ENCODE measurements around the gene IMPDH2.

Gene IMPDH2

DNA sequence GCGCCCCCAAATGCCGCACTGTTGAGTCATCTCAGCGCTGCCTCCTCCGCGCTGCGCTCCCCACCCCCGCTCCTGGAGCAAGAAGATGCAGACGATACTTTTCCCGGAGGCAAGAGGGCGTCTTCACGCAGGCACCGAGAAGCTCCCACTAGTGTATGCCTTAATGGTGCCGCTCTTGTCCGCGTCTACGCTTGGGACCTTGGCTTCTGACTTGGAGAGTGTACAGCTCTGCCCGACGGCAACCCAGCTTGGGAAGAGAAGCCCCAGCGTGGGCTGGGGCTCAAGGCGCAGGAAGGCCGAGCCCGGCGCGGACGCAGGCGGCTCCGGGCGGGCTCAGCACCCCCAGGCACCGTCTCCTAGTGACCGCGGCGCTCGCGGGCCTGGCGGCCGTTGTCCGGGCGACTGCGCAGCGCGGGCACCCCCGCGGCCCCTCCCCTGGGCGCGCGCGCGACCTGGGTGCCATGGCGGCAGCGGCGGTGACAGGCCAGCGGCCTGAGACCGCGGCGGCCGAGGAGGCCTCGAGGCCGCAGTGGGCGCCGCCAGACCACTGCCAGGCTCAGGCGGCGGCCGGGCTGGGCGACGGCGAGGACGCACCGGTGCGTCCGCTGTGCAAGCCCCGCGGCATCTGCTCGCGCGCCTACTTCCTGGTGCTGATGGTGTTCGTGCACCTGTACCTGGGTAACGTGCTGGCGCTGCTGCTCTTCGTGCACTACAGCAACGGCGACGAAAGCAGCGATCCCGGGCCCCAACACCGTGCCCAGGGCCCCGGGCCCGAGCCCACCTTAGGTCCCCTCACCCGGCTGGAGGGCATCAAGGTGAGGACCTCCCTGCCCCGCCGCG is 39.2 kb downstream of the IMPDH2 start, which contains the start of gene P4HTM:
Gene P4HTM, plus strand, starts transcription at position 446 of the 840 bp plus-strand sequence. Its CDS starts 16 bp downstream, at position 462.
- Histone ChIP-seq H3K4me2 (ENCODE audit: low read length) (peak within 1 kb of the TSS; percentile 96), H3K9me3 (ENCODE audit: control insufficient read depth, insufficient read depth, low read length) (no peaks in the 10 kb centered on the region), H3K9me2 (replicated peaks; ENCODE audit: control insufficient read depth, low read length) (no peaks in the 10 kb centered on the region), H3K4me3 (ENCODE audit: low read length) (peak within 1 kb of the TSS; percentile 88), H4K20me1 (ENCODE audit: control insufficient read depth, insufficient read depth, low read depth, low read length) (no peaks in the 10 kb centered on the region), H3K4me1 (ENCODE audit: control insufficient read depth, low read length) (peaks cover 29% of the 10 kb centered on the region), H3K79me2 (ENCODE audit: control insufficient read depth, low read length) (peaks cover 37% of the 10 kb centered on the region), H3K36me3 (ENCODE audit: control insufficient read depth, low read length) (peaks cover 39% of the 10 kb centered on the region), H3K27me3 (ENCODE audit: control insufficient read depth, low read length) (no peaks in the 10 kb centered on the region), H3F3A (ENCODE audit: control insufficient read depth, insufficient read depth) (peaks cover 15% of the 10 kb centered on the region), H3K27ac (ENCODE audit: low read depth, low read length) (peak within 1 kb of the TSS; percentile 37)
- no peak for TF ChIP-seq EZH2phosphoT487 (IDR thresholded peaks at IDR 0.05; ENCODE audit: borderline replicate concordance, low read length)
- TF ChIP-seq, protein P1, sequence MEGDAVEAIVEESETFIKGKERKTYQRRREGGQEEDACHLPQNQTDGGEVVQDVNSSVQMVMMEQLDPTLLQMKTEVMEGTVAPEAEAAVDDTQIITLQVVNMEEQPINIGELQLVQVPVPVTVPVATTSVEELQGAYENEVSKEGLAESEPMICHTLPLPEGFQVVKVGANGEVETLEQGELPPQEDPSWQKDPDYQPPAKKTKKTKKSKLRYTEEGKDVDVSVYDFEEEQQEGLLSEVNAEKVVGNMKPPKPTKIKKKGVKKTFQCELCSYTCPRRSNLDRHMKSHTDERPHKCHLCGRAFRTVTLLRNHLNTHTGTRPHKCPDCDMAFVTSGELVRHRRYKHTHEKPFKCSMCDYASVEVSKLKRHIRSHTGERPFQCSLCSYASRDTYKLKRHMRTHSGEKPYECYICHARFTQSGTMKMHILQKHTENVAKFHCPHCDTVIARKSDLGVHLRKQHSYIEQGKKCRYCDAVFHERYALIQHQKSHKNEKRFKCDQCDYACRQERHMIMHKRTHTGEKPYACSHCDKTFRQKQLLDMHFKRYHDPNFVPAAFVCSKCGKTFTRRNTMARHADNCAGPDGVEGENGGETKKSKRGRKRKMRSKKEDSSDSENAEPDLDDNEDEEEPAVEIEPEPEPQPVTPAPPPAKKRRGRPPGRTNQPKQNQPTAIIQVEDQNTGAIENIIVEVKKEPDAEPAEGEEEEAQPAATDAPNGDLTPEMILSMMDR (IDR thresholded peaks at IDR 0.05; ENCODE audit: low read depth, low read length, poor library complexity, severe bottlenecking), result peak; percentile 53

DNA sequence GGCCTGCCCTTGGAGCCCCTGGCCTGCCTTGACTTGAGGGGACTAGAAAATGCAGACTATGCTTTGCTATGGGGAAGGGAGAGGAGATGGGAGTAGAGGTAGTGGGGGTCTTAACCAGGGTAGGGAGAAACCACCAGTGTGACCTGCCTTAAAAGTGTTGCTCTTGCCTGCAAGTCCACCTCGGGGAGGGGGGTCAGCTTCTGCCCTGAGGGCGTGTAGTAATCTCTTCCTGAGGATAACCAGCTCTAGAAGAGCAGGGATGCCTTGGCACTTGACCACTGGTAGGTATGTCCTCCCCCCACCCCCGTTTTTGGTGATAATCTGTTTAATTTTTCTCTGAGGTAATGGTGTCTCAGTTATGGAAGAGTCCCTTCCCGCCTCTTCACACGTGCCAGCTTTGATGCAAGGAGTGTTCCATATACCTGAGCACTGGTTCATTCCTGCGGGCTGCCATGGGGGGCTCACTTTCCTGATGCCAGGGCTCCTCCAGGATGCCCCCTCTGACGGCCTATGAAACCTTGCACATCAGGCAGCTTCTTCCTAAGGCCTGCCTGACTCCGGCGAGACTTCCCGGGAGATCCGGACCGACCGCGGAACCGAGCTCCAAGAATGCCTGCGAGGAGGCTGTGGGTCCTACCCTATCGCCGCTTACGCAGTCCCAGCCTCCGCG is 39.9 kb downstream of the IMPDH2 start:
- peak overlapping the region; percentile 88 for H3K4me3 ChIP-seq (ENCODE audit: low read length)
- no peaks in the 10 kb centered on the region for H3K27me3 ChIP-seq (ENCODE audit: control insufficient read depth, low read length)
- H3K9me3 ChIP-seq (ENCODE audit: control insufficient read depth, insufficient read depth, low read length), result no peaks in the 10 kb centered on the region
- H3K36me3 ChIP-seq (ENCODE audit: control insufficient read depth, low read length), result peaks cover 45% of the 10 kb centered on the region
- peak overlapping the region; percentile 96 for H3K4me2 ChIP-seq (ENCODE audit: low read length)
- peaks cover 29% of the 10 kb centered on the region for H3K4me1 ChIP-seq (ENCODE audit: control insufficient read depth, low read length)
- H3K79me2 ChIP-seq (ENCODE audit: control insufficient read depth, low read length), result peaks cover 35% of the 10 kb centered on the region
- peaks cover 16% of the 10 kb centered on the region for H3F3A ChIP-seq (ENCODE audit: control insufficient read depth, insufficient read depth)
- H3K9me2 ChIP-seq (replicated peaks; ENCODE audit: control insufficient read depth, low read length), result no peaks in the 10 kb centered on the region
- peak overlapping the region; percentile 37 for H3K27ac ChIP-seq (ENCODE audit: low read depth, low read length)
- H4K20me1 ChIP-seq (ENCODE audit: control insufficient read depth, insufficient read depth, low read depth, low read length), result no peaks in the 10 kb centered on the region
- no peak for TF ChIP-seq EZH2phosphoT487 (IDR thresholded peaks at IDR 0.05; ENCODE audit: borderline replicate concordance, low read length)
- TF ChIP-seq, protein P1 (IDR thresholded peaks at IDR 0.05; ENCODE audit: low read depth, low read length, poor library complexity, severe bottlenecking), result no peak

DNA sequence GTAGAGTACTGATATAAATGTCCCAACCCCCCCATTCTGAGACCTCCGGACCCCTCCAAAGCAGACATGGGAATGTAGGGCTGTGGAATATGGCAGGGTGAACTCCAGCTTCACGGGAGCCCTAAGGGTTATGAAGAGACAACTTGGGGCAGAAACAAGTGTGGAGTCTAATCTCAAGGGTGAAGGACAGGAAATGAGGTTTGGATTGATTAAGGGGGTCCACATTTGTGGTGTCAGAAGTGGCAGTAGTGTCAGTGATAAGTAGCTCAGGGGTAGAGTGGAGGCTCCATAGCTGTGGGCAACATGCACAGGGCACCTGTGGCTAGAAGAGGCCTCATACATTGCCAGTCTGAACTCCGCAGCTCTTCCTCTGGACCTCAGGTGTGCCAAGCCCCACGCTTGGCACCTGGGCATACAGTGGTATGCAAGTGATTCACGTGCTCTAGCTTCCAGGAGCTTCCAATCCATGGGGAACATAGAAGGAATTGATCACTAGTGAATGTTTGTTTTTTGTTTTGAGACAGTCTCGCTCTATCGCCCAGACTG is 43.3 kb downstream of the IMPDH2 start:
- no peak for TF ChIP-seq EZH2phosphoT487 (IDR thresholded peaks at IDR 0.05; ENCODE audit: borderline replicate concordance, low read length)
- TF ChIP-seq, protein P1 (IDR thresholded peaks at IDR 0.05; ENCODE audit: low read depth, low read length, poor library complexity, severe bottlenecking), result no peak
- Histone ChIP-seq H3K27ac (ENCODE audit: low read depth, low read length) (no peak overlapping the region), H3K9me2 (replicated peaks; ENCODE audit: control insufficient read depth, low read length) (no peaks in the 10 kb centered on the region), H3F3A (ENCODE audit: control insufficient read depth, insufficient read depth) (peaks cover 12% of the 10 kb centered on the region), H3K36me3 (ENCODE audit: control insufficient read depth, low read length) (peaks cover 59% of the 10 kb centered on the region), H3K4me1 (ENCODE audit: control insufficient read depth, low read length) (peaks cover 17% of the 10 kb centered on the region), H3K9me3 (ENCODE audit: control insufficient read depth, insufficient read depth, low read length) (no peaks in the 10 kb centered on the region), H3K4me2 (ENCODE audit: low read length) (no peak overlapping the region), H3K79me2 (ENCODE audit: control insufficient read depth, low read length) (peaks cover 19% of the 10 kb centered on the region), H3K4me3 (ENCODE audit: low read length) (no peak overlapping the region), H4K20me1 (ENCODE audit: control insufficient read depth, insufficient read depth, low read depth, low read length) (no peaks in the 10 kb centered on the region), H3K27me3 (ENCODE audit: control insufficient read depth, low read length) (no peaks in the 10 kb centered on the region)
